Nephron progenitor cell (in vitro differentiated cells): Measurements from ENCODE around the gene MTCL1.

Experiments
- DNase-seq: peaks from one replicate; pipeline ENCODE4 v3.0.0; 2021
- H3K27ac Mint-ChIP-seq: 2 replicates; pipeline ENCODE4 v1.8.0; 2021; ENCODE audit warnings: mild to moderate bottlenecking, moderate library complexity, mixed read lengths
- H3K27me3 Mint-ChIP-seq: 2 replicates; pipeline ENCODE4 v1.8.0; 2021; ENCODE audit warnings: mild to moderate bottlenecking, low read depth, mixed read lengths; ENCODE audit not compliant: poor library complexity
- H3K36me3 Mint-ChIP-seq: 2 replicates; pipeline ENCODE4 v1.8.0; 2021; ENCODE audit warnings: low read depth, mixed read lengths
- H3K4me1 Mint-ChIP-seq: 2 replicates; pipeline ENCODE4 v1.8.0; 2021; ENCODE audit warnings: mixed read lengths
- H3K4me3 Mint-ChIP-seq: 2 replicates; pipeline ENCODE4 v1.8.0; 2021; ENCODE audit warnings: mild to moderate bottlenecking, moderate library complexity, mixed read lengths
- H3K9me3 Mint-ChIP-seq: 2 replicates; pipeline ENCODE4 v1.8.0; 2021; ENCODE audit warnings: mild to moderate bottlenecking, moderate library complexity, mixed read lengths
- CTCF ChIP-seq: fragments of 200-600 bp; sonication (generic); IDR thresholded peaks from 2 replicates; pipeline ENCODE4 v1.5.0; 2021; ENCODE audit warnings: antibody characterized with exemption

MTCL1 gene

GRCh38 chr18:8668381-8668780 is 37.0 kb upstream of the MTCL1 start:
- DNase-seq: no peak
- H3K4me3 Mint-ChIP-seq: no peak overlapping the region
- no peak for TF ChIP-seq CTCF
- H3K36me3 Mint-ChIP-seq: no peaks in the 10 kb centered on the region
- H3K27ac Mint-ChIP-seq: no peak overlapping the region
- H3K27me3 Mint-ChIP-seq: peaks cover 20% of the 10 kb centered on the region
- H3K4me1 Mint-ChIP-seq: no peaks in the 10 kb centered on the region
- H3K9me3 Mint-ChIP-seq: peaks cover 1% of the 10 kb centered on the region

GRCh38 chr18:8669571-8669970 is 35.8 kb upstream of the MTCL1 start:
- Mint-ChIP-seq H3K27me3 (peaks cover 8% of the 10 kb centered on the region), H3K4me3 (no peak overlapping the region), H3K36me3 (no peaks in the 10 kb centered on the region), H3K9me3 (peaks cover 7% of the 10 kb centered on the region), H3K4me1 (no peaks in the 10 kb centered on the region), H3K27ac (no peak overlapping the region)
- TF ChIP-seq CTCF: no peak
- no peak for DNase-seq

GRCh38 chr18:8673256-8674209 is 31.8 kb upstream of the MTCL1 start:
- Mint-ChIP-seq H3K27me3 (peaks cover 10% of the 10 kb centered on the region), H3K4me3 (no peak overlapping the region), H3K9me3 (peaks cover 7% of the 10 kb centered on the region), H3K36me3 (no peaks in the 10 kb centered on the region), H3K27ac (no peak overlapping the region), H3K4me1 (no peaks in the 10 kb centered on the region)
- TF ChIP-seq CTCF: no peak
- no peak for DNase-seq

GRCh38 chr18:8675057-8675456 is 30.3 kb upstream of the MTCL1 start:
- Mint-ChIP-seq H3K9me3 (peaks cover 7% of the 10 kb centered on the region), H3K27ac (no peak overlapping the region), H3K36me3 (no peaks in the 10 kb centered on the region), H3K4me1 (no peaks in the 10 kb centered on the region), H3K4me3 (no peak overlapping the region), H3K27me3 (peaks cover 7% of the 10 kb centered on the region)
- no peak for DNase-seq
- no peak for TF ChIP-seq CTCF

- Mint-ChIP-seq H3K27ac (no peak overlapping the region), H3K4me3 (no peak overlapping the region), H3K36me3 (no peaks in the 10 kb centered on the region), H3K9me3 (no peaks in the 10 kb centered on the region), H3K4me1 (peaks cover 8% of the 10 kb centered on the region), H3K27me3 (peaks cover 18% of the 10 kb centered on the region)
- no peak for TF ChIP-seq CTCF
- no peak for DNase-seq
Observed at GRCh38 chr18:8681196-8681595, 24.2 kb upstream of the MTCL1 start.

- TF ChIP-seq CTCF: no peak
- Mint-ChIP-seq H3K27me3 (peaks cover 15% of the 10 kb centered on the region), H3K36me3 (no peaks in the 10 kb centered on the region), H3K4me1 (peaks cover 18% of the 10 kb centered on the region), H3K9me3 (no peaks in the 10 kb centered on the region), H3K4me3 (no peak overlapping the region), H3K27ac (no peak overlapping the region)
- no peak for DNase-seq
Observed at GRCh38 chr18:8684577-8684976, 20.8 kb upstream of the MTCL1 start.
